ENCODE measurements around the gene RELN.

The RELN gene

DNA sequence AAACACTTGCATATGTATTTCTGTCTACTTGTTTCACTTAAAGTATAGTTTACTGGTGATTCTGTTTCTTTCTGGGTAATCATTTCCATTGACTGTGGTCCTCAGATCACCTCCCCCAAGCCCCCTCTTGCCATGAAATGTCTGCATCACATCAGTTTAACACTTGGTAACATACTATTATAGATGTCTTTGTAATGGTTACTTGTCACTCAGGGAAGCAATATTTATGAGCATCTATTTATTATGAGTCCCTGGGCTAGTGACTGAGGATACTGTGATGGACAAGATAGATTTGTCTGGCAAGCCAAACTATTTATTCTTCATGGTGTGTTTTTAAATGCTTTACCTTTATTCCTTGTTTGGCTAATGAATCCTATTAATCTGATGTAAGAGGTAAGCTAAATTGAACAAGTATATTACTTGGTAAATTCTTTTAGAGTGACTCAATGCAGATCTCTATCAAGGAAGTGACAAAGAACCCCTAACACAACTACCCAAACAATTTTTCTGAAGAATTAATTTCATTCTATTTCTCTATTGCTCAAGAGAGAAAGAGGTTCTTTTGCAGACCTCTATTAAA is 270.9 kb downstream of the RELN start:
- no peak for DNase-seq (ENCODE audit: low read depth in 2 of 2)

DNA sequence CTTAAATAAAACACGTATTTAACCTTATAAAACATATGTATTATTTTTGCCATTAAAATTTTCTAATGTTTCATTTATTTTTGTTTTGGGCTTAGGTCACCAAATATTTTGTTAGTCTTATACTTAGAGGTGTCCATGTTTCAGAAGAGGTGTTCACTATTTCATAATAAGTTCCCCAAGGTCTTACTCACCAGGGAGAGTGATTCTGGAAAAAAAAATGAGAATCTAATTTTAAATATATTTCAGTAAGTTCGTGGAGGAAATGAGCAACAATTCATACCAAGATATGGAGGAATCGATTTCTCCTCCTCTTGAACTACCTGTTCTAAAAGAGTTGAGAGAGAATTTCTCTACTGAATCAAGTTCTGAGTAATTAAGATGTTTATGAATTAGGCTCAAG is 271.9 kb downstream of the RELN start:
- no peak for DNase-seq (ENCODE audit: low read depth in 2 of 2)

GRCh38 chr7:103715376-103716120 is 273.9 kb downstream of the RELN start:
- no peak for DNase-seq (ENCODE audit: low read depth in 2 of 2)

GRCh38 chr7:103714376-103714927 is 275.0 kb downstream of the RELN start:
- DNase-seq (ENCODE audit: low read depth in 2 of 2): no peak

DNA sequence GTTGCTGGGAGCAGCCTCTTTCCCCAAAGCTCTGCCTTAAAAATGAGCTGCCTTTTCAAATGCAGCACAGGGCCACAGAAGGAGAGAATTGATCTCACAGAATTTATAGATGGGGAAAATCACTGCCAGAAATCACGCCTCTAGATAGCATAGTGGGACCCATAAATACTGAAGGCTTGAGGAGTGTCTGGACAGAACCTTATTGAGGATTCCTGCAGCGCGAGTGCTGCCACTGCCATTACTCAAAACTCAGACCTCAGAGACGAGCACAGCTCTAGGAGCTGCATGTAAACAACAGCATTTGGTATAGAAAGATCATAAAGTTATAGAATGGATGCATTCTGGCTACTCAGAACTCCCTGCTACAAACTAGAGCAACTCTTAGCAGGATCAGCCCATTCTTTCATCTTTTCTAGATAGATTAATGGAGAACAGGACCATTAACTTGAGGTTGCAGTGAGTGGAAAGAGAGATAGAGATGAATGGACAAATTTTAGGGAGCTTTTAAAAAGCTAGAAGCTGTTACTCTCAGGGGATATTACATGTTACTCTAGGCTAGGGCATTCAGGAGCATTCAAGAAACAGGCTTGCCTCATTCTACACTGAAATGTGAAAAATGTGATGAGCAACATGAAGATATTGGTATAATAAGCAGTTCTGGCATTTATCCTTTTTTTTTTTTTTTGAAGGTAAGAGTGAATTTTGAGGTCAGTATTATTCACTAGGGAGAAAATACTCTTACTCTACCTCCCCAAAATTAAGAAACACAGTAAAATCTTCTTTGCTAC is 276.3 kb downstream of the RELN start:
- no peak for DNase-seq (ENCODE audit: low read depth in 2 of 2)

DNA sequence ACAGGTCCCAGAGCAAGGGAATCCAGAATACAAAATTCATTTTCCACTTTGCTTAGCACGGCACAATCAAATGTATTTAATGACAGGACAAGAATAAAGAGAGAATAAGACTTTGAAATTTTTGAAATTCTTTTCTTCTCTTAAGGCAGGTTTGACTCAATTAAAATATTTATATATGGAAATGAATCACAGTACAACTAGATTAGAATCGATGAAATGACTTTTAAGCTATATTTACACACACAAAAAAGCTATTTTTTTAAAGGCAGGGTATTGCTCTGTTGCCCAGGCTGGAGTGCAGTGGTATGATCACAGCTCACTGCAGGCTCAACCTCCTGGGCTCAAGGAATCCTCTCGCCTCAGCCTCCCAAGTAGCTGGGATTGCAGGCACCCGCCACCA is 278.0 kb downstream of the RELN start:
- DNase-seq (ENCODE audit: low read depth in 2 of 2): no peak

DNA sequence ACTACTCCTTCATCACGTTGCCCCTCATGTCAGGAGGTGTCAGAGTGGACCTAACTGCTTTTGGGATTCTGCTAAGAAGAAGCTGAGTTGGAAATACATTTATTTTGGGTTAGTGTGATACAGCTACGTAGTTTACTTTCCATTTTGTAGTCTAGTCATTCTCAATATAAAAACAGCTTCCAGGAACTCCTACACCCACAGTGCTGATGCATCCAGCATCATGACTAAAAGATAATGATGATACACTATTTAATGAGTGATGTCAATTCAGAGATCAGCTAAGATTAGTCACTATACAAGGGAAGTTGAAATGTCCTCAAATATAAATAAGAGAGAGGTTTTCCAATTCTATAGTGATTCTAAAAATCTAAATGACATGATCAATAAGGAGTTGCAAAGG is 279.2 kb downstream of the RELN start:
- DNase-seq (ENCODE audit: low read depth in 2 of 2): no peak

GRCh38 chr7:103706805-103707204 is 282.7 kb downstream of the RELN start:
- no peak for DNase-seq (ENCODE audit: low read depth in 2 of 2)

- no peak for DNase-seq (ENCODE audit: low read depth in 2 of 2)
Measured at GRCh38 chr7:103705542-103705941, 283.9 kb downstream of the RELN start.

DNA sequence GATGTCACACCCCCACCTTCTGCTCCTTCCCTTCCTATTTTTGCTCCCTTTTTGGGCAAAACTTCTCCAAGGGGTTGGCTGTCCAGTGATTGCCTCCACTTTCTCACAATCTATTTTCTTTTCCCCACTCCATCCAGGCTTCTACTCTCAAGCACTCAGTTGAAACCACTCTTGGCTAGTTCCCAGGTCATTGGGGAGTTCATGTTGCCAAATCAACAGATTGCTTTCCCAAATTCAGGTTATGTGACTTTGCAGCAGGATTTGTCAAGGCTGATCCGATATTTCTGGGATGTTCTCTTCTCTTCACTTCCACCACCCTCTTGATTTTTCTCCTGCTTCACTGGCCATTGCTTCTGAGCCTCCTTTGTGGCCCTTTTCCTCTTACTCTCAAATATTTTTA is 284.8 kb downstream of the RELN start:
- DNase-seq (ENCODE audit: low read depth in 2 of 2): no peak

DNA sequence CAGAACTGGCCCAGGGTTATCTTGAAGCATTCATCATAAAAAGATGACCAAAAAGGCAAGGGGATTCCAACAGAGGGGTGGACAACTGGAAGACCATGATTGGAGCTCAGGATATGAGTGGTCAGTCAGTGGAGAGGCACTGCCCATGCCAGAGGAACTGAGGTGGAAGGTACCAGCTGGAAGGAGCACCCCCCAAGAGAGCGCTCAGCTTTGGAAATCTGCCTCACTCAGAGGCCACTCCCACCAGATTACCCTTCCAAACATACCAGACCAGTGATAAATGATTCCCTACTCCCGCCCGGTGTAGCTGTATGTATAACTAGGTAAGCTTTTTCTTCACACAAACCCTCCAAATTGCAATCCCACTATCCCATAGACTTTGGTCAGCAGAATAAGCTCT is 286.5 kb downstream of the RELN start:
- DNase-seq (ENCODE audit: low read depth in 2 of 2): no peak

DNA sequence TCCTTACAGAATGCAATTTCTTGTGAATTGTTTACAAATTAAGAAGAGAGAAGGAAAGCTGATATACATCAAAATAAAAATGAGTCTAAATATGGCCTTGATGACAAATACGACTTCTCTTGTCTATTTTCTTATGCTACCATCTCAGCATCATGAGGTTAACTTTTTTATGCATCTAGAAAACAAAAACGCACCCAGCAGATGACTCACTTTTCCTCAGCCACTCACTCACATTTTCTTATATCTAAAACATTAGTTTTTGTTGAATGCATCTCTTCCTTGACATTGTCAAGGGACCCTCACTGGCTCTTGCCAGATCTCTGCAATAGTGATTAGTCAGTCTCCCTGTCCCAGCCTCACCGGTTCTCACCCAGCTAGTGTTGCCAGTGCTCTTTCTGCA is 287.0 kb downstream of the RELN start:
- DNase-seq (ENCODE audit: low read depth in 2 of 2): no peak

DNA sequence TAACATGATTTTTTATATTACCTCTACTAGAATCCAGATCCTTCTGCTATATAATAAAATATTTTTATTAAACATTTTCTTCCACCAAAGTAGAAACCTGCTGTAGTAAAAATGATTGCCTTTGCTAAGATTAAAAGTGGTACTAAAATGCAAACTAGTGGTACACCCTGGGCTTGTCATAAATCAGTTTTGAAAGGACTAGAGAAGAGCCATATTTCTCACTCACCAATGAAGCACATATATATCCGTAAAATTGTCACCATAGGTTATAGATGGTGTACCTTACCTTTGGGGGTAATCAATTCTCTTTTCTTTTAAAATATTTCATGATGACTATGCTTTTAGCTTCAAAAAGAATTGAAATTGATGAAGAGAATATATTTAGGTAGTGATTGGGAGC is 290.4 kb downstream of the RELN start:
- no peak for DNase-seq (ENCODE audit: low read depth in 2 of 2)

GRCh38 chr7:103698064-103698463 is 291.4 kb downstream of the RELN start:
- no peak for DNase-seq (ENCODE audit: low read depth in 2 of 2)

DNA sequence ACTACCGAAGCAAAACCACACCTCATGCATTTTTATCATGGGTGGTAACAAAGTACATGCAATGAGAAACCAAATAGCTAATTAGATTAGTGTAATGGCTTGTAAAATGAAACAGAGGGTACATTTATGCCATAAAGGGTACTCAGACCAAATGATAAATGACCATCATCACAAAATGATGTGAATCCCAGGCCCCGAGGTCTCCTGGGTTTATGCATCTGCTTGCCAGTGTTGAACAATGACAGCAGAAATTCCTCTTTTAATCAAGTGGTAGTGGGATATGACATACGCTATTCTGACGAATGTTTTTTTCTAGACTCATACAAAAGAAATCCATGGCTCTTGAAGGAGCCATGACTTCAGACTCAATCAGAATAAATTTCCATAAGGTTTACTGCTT is 293.9 kb downstream of the RELN start:
- DNase-seq (ENCODE audit: low read depth in 2 of 2): no peak

DNA sequence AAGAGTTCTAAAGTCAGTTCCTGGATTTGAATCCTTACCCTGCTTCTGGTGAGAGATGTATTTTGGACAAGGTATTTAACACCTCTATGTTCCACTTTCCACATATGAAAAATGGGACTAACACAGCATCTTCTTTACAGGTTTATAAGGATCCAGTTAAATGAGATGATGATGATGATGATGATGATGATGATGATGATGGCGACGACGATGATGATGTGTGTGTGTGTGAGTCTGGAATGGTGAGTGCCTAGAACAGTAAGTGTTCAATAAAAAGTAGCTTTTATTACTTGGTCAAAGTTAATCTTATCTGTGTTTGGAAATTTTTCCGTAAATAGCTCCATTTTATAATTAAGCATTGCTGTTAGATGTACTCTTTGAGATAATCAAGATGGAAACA is 295.2 kb downstream of the RELN start:
- DNase-seq (ENCODE audit: low read depth in 2 of 2): no peak

GRCh38 chr7:103691291-103691690 is 298.2 kb downstream of the RELN start:
- no peak for DNase-seq (ENCODE audit: low read depth in 2 of 2)

DNA sequence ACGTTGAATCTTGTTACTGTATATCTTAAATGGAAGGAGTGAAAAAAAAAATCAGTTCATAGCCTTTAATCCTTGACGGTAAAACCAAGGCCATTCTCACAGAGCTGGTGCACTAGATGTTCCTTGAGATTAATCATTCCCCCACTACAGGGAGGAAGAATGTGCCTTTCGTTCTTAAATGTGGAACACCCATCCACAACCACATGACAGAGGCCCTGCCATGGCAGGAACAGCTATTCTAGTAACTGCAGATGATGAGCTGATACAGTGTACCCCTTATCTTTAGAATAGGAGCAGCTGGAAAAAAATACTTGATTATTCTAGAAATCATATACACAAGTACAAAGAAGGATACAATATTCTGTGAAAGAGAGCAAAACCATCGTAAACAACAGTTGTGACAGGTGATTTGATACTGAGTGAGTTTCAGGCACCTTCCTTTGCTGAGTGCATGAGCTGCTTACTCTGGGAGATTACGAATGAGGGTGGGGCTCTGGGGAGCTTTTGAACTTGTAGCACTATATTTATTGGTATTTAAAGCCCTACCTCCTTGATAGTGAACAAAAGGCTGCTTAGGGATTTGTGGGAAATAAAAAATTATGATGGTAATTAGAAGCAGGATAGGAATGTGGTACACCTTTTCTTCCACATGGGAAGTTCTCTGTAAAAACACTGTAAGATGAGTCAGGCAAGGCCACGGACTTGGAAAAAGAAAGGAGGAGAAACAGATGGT is 299.1 kb downstream of the RELN start:
- DNase-seq (ENCODE audit: low read depth in 2 of 2): no peak

GRCh38 chr7:103689255-103689654 is 300.2 kb downstream of the RELN start:
- DNase-seq (ENCODE audit: low read depth in 2 of 2): no peak

DNA sequence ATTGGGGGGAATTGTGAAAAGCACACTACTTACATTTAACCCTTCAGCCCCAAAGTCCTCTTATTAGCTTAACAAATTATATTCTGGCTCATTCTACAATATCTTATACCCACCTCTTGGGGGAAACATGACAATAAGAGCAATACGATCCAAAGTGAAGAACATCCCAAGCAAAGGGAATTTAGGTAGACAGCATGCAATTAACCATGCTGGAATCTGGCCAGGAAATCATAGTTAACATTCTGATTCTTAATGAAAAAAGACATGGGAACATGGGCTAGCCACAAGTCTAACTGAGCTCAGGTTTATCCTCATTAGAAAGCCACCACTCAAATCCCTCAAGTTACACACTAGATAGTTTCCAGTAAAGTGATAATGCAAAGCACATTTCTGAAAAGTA is 301.5 kb downstream of the RELN start:
- no peak for DNase-seq (ENCODE audit: low read depth in 2 of 2)

- no peak for DNase-seq (ENCODE audit: low read depth in 2 of 2)
Measured at GRCh38 chr7:103687272-103687671, 302.2 kb downstream of the RELN start.

DNA sequence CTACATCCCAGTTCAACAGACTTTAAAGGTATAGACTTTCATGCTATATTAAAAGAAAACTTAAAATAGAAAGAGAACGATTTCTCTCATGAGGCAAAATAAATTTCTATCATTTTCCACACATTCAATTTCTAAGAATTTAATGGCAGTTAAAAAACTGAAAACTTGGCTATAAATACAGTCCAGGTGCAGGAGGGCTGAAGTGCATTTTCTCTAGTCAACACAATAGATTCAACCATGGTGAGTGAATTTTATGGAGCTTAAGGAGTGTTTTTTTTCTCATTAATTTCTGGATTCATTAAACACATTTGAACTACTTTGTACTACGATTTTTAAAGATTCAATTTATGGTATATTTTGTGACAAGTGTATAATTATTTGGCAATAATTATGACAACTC is 302.7 kb downstream of the RELN start:
- DNase-seq (ENCODE audit: low read depth in 2 of 2): no peak

All from activated CD8-positive, alpha-beta memory T cell treated with anti-CD3 and anti-CD28 coated beads for 4 hours (primary cell).